IMR-90 (cell line): Measurements from ENCODE around the gene AMPD3.

Experiments
- CEBPB ChIP-seq: IDR thresholded peaks from 2 replicates; pipeline ENCODE4 v1.6.1; 2012; ENCODE audit warnings: low read depth, low read length, improper control_type of control experiment
- RCOR1 ChIP-seq: IDR thresholded peaks from 2 replicates; pipeline ENCODE4 v1.6.1; 2012; ENCODE audit warnings: mild to moderate bottlenecking, low read length, improper control_type of control experiment; ENCODE audit not compliant: insufficient replicate concordance
- TF ChIP-seq, protein P1 (sequence below): conservative IDR thresholded peaks from 2 replicates; pipeline ENCODE4 v1.5.1; 2012; ENCODE audit warnings: mild to moderate bottlenecking, low read depth, low read length, improper control_type of control experiment
- TF ChIP-seq, protein P2 (sequence below): fragments of 150-350 bp; IDR thresholded peaks from 2 replicates; pipeline ENCODE4 v1.6.1; 2016; ENCODE audit warnings: low read depth, mild to moderate bottlenecking, low read length, moderate library complexity, borderline replicate concordance

DNA sequence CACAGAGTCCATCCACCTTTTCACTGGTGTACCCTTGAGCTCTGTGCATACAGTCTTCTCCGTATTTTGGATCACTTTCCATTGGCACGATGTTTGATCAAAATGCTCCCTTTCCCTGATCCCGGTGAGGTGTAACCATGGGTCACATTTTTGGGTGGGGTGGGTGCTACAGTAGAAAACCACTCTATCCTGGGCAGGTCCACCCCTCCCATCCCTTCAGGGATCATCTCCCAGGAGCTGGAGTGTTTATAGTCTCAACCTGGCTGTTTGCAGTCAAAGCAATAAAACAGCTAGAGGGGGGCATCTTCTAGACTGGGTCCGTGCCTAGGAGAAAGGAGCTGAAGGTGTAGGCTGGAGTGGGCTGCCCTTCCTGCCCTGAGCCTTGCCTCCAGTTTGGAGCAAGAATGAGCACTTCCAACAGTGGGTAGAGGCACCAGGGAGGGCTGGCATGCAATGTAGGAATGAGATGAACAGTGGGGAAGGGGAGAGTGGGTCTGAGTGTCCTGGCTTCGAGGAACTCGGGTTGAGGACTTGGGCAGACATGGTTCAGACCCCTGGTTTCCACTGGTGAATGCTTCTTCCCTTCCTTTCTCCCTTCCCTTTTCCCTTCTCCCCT, 47.1 kb downstream of the AMPD3 start:
- TF ChIP-seq, protein P1, sequence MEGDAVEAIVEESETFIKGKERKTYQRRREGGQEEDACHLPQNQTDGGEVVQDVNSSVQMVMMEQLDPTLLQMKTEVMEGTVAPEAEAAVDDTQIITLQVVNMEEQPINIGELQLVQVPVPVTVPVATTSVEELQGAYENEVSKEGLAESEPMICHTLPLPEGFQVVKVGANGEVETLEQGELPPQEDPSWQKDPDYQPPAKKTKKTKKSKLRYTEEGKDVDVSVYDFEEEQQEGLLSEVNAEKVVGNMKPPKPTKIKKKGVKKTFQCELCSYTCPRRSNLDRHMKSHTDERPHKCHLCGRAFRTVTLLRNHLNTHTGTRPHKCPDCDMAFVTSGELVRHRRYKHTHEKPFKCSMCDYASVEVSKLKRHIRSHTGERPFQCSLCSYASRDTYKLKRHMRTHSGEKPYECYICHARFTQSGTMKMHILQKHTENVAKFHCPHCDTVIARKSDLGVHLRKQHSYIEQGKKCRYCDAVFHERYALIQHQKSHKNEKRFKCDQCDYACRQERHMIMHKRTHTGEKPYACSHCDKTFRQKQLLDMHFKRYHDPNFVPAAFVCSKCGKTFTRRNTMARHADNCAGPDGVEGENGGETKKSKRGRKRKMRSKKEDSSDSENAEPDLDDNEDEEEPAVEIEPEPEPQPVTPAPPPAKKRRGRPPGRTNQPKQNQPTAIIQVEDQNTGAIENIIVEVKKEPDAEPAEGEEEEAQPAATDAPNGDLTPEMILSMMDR: no peak
- TF ChIP-seq CEBPB: no peak
- TF ChIP-seq, protein P2, sequence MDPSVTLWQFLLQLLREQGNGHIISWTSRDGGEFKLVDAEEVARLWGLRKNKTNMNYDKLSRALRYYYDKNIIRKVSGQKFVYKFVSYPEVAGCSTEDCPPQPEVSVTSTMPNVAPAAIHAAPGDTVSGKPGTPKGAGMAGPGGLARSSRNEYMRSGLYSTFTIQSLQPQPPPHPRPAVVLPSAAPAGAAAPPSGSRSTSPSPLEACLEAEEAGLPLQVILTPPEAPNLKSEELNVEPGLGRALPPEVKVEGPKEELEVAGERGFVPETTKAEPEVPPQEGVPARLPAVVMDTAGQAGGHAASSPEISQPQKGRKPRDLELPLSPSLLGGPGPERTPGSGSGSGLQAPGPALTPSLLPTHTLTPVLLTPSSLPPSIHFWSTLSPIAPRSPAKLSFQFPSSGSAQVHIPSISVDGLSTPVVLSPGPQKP: no peak
- TF ChIP-seq RCOR1: no peak
